ENCODE measurements around the gene MRPL24. TPM values are rescaled to one million over a fixed set of nuclear protein-coding genes. Genes with fewer than 3 reads are reported as not detected.

MRPL24 gene
- total and polyA plus RNA-seq, 9 of the 15 experiments (the other 6 are each of a cell fraction or from before 2014, with no cell fraction given), result 74.3 to 267 (median 113) TPM

DNA sequence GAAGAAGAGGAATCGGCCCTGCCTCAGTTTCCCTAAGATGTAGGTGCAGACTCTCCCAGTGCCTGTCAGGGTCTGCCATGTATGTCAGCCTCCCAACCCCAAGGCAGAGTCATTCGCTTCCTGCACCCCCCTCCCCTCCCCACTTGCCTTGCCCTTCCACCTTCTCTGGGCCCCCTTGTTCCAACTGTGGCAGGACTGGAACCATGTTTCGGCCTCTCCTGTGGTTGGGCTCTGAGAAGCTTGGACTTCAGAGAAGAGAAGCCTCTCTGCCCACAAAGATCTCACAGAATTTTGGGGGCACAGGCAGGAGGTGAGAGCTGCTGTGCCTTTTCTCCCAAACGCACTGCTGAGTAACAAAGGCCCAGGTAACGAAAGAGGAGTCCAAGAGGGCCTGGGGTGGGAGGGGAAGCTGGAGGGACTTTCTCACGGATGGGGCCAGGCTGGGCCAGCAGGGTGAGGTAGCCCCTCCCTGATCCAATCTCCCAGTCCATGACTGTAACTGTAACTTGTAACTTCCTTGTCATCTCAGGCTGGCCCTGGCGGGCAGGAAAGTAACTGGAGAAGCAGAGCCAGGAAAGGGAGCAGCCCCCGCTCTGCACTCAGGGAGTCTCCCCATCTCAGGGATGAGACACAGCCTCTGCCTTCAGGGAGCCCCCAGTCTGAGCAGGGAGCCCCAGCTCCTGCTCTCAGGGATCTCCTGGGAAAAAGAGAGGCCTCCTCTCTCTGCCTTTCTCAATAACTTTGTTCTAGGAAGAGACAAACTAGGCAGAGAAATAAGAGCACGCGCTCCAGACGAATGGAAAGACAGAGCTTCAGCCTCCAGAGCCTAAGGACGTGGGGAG, 46.8 kb downstream of the MRPL24 start (continued):
- TF ChIP-seq ZNF707 (CRISPR knock-in tag; conservative IDR thresholded peaks at IDR 0.05) (no peak), KDM4B (IDR thresholded peaks at IDR 0.05; ENCODE audit: borderline replicate concordance in 2 of 2, low read depth in 1 of 2) (no peak), RUNX1 (IDR thresholded peaks at IDR 0.05; ENCODE audit: low read depth) (no peak), NFATC3 (IDR thresholded peaks at IDR 0.05) (no peak), SIRT6 (IDR thresholded peaks at IDR 0.05; ENCODE audit: low read depth, low read length) (no peak), RBM17 (IDR thresholded peaks at IDR 0.05; ENCODE audit: borderline replicate concordance, low read depth, low read length) (no peak), MCM3 (IDR thresholded peaks at IDR 0.05) (no peak), TAF7 (tag; IDR thresholded peaks at IDR 0.05) (no peak)
- TF ChIP-seq, protein P1, sequence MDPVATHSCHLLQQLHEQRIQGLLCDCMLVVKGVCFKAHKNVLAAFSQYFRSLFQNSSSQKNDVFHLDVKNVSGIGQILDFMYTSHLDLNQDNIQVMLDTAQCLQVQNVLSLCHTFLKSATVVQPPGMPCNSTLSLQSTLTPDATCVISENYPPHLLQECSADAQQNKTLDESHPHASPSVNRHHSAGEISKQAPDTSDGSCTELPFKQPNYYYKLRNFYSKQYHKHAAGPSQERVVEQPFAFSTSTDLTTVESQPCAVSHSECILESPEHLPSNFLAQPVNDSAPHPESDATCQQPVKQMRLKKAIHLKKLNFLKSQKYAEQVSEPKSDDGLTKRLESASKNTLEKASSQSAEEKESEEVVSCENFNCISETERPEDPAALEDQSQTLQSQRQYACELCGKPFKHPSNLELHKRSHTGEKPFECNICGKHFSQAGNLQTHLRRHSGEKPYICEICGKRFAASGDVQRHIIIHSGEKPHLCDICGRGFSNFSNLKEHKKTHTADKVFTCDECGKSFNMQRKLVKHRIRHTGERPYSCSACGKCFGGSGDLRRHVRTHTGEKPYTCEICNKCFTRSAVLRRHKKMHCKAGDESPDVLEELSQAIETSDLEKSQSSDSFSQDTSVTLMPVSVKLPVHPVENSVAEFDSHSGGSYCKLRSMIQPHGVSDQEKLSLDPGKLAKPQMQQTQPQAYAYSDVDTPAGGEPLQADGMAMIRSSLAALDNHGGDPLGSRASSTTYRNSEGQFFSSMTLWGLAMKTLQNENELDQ (CRISPR knock-in tag; IDR thresholded peaks at IDR 0.05; ENCODE audit: borderline replicate concordance), result no peak
- TF ChIP-seq, protein P2, sequence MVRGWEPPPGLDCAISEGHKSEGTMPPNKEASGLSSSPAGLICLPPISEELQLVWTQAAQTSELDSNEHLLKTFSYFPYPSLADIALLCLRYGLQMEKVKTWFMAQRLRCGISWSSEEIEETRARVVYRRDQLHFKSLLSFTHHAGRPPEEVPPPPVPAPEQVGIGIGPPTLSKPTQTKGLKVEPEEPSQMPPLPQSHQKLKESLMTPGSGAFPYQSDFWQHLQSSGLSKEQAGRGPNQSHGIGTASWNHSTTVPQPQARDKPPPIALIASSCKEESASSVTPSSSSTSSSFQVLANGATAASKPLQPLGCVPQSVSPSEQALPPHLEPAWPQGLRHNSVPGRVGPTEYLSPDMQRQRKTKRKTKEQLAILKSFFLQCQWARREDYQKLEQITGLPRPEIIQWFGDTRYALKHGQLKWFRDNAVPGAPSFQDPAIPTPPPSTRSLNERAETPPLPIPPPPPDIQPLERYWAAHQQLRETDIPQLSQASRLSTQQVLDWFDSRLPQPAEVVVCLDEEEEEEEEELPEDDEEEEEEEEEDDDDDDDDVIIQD (CRISPR knock-in tag; IDR thresholded peaks at IDR 0.05), result no peak
- TF ChIP-seq, protein P3, sequence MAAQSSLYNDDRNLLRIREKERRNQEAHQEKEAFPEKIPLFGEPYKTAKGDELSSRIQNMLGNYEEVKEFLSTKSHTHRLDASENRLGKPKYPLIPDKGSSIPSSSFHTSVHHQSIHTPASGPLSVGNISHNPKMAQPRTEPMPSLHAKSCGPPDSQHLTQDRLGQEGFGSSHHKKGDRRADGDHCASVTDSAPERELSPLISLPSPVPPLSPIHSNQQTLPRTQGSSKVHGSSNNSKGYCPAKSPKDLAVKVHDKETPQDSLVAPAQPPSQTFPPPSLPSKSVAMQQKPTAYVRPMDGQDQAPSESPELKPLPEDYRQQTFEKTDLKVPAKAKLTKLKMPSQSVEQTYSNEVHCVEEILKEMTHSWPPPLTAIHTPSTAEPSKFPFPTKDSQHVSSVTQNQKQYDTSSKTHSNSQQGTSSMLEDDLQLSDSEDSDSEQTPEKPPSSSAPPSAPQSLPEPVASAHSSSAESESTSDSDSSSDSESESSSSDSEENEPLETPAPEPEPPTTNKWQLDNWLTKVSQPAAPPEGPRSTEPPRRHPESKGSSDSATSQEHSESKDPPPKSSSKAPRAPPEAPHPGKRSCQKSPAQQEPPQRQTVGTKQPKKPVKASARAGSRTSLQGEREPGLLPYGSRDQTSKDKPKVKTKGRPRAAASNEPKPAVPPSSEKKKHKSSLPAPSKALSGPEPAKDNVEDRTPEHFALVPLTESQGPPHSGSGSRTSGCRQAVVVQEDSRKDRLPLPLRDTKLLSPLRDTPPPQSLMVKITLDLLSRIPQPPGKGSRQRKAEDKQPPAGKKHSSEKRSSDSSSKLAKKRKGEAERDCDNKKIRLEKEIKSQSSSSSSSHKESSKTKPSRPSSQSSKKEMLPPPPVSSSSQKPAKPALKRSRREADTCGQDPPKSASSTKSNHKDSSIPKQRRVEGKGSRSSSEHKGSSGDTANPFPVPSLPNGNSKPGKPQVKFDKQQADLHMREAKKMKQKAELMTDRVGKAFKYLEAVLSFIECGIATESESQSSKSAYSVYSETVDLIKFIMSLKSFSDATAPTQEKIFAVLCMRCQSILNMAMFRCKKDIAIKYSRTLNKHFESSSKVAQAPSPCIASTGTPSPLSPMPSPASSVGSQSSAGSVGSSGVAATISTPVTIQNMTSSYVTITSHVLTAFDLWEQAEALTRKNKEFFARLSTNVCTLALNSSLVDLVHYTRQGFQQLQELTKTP (IDR thresholded peaks at IDR 0.05; ENCODE audit: low read depth in 1 of 2, partially characterized antibody in 2 of 2), result no peak
- TF ChIP-seq, protein P4, sequence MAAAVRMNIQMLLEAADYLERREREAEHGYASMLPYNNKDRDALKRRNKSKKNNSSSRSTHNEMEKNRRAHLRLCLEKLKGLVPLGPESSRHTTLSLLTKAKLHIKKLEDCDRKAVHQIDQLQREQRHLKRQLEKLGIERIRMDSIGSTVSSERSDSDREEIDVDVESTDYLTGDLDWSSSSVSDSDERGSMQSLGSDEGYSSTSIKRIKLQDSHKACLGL (CRISPR knock-in tag; IDR thresholded peaks at IDR 0.05; ENCODE audit: borderline replicate concordance, poor library complexity, severe bottlenecking), result peak; percentile 38
